H9 (cell line): ENCODE measurements around the gene KCNIP1. TPM values are rescaled to one million over a fixed set of nuclear protein-coding genes. Genes with fewer than 3 reads are reported as not detected.

Experiments used
- DNase-seq: peaks from one replicate; pipeline ENCODE4 v3.0.0-alpha.2; 2017
- H2AFZ ChIP-seq: one replicate; pipeline ENCODE4 v1.6.1; 2013; ENCODE audit warnings: mild to moderate bottlenecking, low read length, control low read depth, moderate library complexity
- H2AK5ac ChIP-seq: 2 replicates; pipeline ENCODE4 v1.6.1; 2013; ENCODE audit warnings: low read length, control low read depth, mixed read lengths; ENCODE audit not compliant: insufficient read length
- H2BK120ac ChIP-seq: one replicate; pipeline ENCODE4 v1.6.1; 2013; ENCODE audit warnings: low read depth, mild to moderate bottlenecking, low read length, control low read depth, inconsistent platforms; ENCODE audit not compliant: poor library complexity, severe bottlenecking
- H2BK12ac ChIP-seq: 2 replicates; pipeline ENCODE4 v1.6.1; 2013; ENCODE audit warnings: low read length, control low read depth, mixed read lengths, low read depth; ENCODE audit not compliant: insufficient read length
- H2BK15ac ChIP-seq: 2 replicates; pipeline ENCODE4 v1.6.1; 2013; ENCODE audit warnings: low read depth, low read length, control low read depth
- H2BK20ac ChIP-seq: one replicate; pipeline ENCODE4 v1.6.1; 2013; ENCODE audit warnings: low read depth, mild to moderate bottlenecking, low read length, control low read depth, inconsistent platforms; ENCODE audit not compliant: poor library complexity, severe bottlenecking
- H2BK5ac ChIP-seq: 2 replicates; pipeline ENCODE4 v1.6.1; 2013; ENCODE audit warnings: low read length, control low read depth, mixed read lengths; ENCODE audit not compliant: insufficient read length
- H3K14ac ChIP-seq: 2 replicates; pipeline ENCODE4 v1.6.1; 2013; ENCODE audit warnings: low read length, control low read depth; ENCODE audit not compliant: insufficient read depth
- H3K18ac ChIP-seq: 2 replicates; pipeline ENCODE4 v1.6.1; 2013; ENCODE audit warnings: low read depth, mild to moderate bottlenecking, mixed read lengths, low read length, control low read depth; ENCODE audit not compliant: insufficient read length
- H3K23ac ChIP-seq: 2 replicates; pipeline ENCODE4 v1.6.1; 2013; ENCODE audit warnings: low read length, control low read depth, mixed read lengths, low read depth; ENCODE audit not compliant: insufficient read length
- H3K23me2 ChIP-seq: 2 replicates; pipeline ENCODE4 v1.6.1; 2013; ENCODE audit warnings: low read depth, mild to moderate bottlenecking, mixed read lengths, low read length, control low read depth; ENCODE audit not compliant: insufficient read length, poor library complexity, severe bottlenecking
- H3K27ac ChIP-seq: 2 replicates; pipeline ENCODE4 v1.5.1; 2013; ENCODE audit warnings: low read length, control low read depth, mixed read lengths, low read depth; ENCODE audit not compliant: insufficient read length
- H3K27me3 ChIP-seq: 2 replicates; pipeline ENCODE4 v1.6.1; 2013; ENCODE audit warnings: low read length, control low read depth, inconsistent platforms; ENCODE audit not compliant: insufficient read depth
- H3K4ac ChIP-seq: 2 replicates; pipeline ENCODE4 v1.6.1; 2013; ENCODE audit warnings: low read depth, mild to moderate bottlenecking, control low read depth, inconsistent platforms, low read length, moderate library complexity
- H3K4me1 ChIP-seq: 2 replicates; pipeline ENCODE4 v1.6.1; 2013; ENCODE audit warnings: low read length, control low read depth, inconsistent platforms; ENCODE audit not compliant: insufficient read depth
- H3K4me2 ChIP-seq: 2 replicates; pipeline ENCODE4 v1.6.1; 2013; ENCODE audit warnings: low read length, control low read depth, mixed read lengths; ENCODE audit not compliant: insufficient read length, insufficient read depth
- H3K56ac ChIP-seq: 2 replicates; pipeline ENCODE4 v1.6.1; 2013; ENCODE audit warnings: low read depth, mild to moderate bottlenecking, mixed read lengths, low read length, control low read depth; ENCODE audit not compliant: insufficient read length
- H3K79me1 ChIP-seq: 2 replicates; pipeline ENCODE4 v1.6.1; 2013; ENCODE audit warnings: low read depth, mild to moderate bottlenecking, moderate library complexity, low read length, control low read depth, inconsistent platforms; ENCODE audit not compliant: insufficient read depth, poor library complexity, severe bottlenecking
- H3K79me2 ChIP-seq: 2 replicates; pipeline ENCODE4 v1.6.1; 2013; ENCODE audit warnings: low read length, control low read depth, inconsistent platforms; ENCODE audit not compliant: insufficient read depth
- H3K9ac ChIP-seq: 2 replicates; pipeline ENCODE4 v1.6.1; 2013; ENCODE audit warnings: low read length, control low read depth, mixed read lengths; ENCODE audit not compliant: insufficient read length; ENCODE audit errors: extremely low read depth
- H3K9me3 ChIP-seq: one replicate; pipeline ENCODE4 v1.6.1; 2013; ENCODE audit warnings: low read depth, low read length, inconsistent platforms; ENCODE audit not compliant: control insufficient read depth
- H3T11ph ChIP-seq: one replicate; pipeline ENCODE4 v1.6.1; 2013; ENCODE audit warnings: mild to moderate bottlenecking, low read length, control low read depth, inconsistent platforms
- H4K20me1 ChIP-seq: one replicate; pipeline ENCODE4 v1.6.1; 2013; ENCODE audit not compliant: control insufficient read depth, insufficient read length, insufficient read depth
- H4K5ac ChIP-seq: 2 replicates; pipeline ENCODE4 v1.6.1; 2013; ENCODE audit warnings: low read depth, mild to moderate bottlenecking, mixed read lengths, low read length, control low read depth; ENCODE audit not compliant: insufficient read length
- H4K8ac ChIP-seq: replicated peaks from 2 replicates; pipeline ENCODE4 v1.6.1; 2013; ENCODE audit warnings: low read length, control low read depth, mixed read lengths, low read depth; ENCODE audit not compliant: insufficient read length
- H4K91ac ChIP-seq: 2 replicates; pipeline ENCODE4 v1.6.1; 2013; ENCODE audit warnings: low read depth, mild to moderate bottlenecking, moderate library complexity, mixed read lengths, low read length, control low read depth; ENCODE audit not compliant: insufficient read length
- H3K27ac Mint-ChIP-seq, 3 experiments: 2 replicates in 2 of 3; 3 replicates in 1 of 3; pipeline ENCODE4 v1.8.0; 2020 to 2021; ENCODE audit warnings: mixed read lengths in 3 of 3, mild to moderate bottlenecking in 1 of 3, moderate library complexity in 1 of 3
- H3K27me3 Mint-ChIP-seq: 2 replicates; pipeline ENCODE4 v1.8.0; 2021; ENCODE audit warnings: low read depth, mild to moderate bottlenecking, moderate library complexity, mixed read lengths
- H3K36me3 Mint-ChIP-seq, 3 experiments: 2 replicates in 2 of 3; 3 replicates in 1 of 3; pipeline ENCODE4 v1.8.0; 2020 to 2021; ENCODE audit warnings: low read depth in 3 of 3, mixed read lengths in 3 of 3; ENCODE audit not compliant: insufficient read depth in 1 of 3
- H3K4me1 Mint-ChIP-seq, 2 experiments: 2 replicates each; pipeline ENCODE4 v1.8.0; 2020; ENCODE audit warnings: mixed read lengths in 2 of 2
- H3K4me3 Mint-ChIP-seq, 2 experiments: 2 replicates in 1 of 2; 3 replicates in 1 of 2; pipeline ENCODE4 v1.8.0; 2020 to 2021; ENCODE audit warnings: mild to moderate bottlenecking in 2 of 2, mixed read lengths in 2 of 2, moderate library complexity in 1 of 2
- H3K9me3 Mint-ChIP-seq, 2 experiments: 2 replicates in 1 of 2; 3 replicates in 1 of 2; pipeline ENCODE4 v1.8.0; 2020; ENCODE audit warnings: mild to moderate bottlenecking in 2 of 2, mixed read lengths in 2 of 2, moderate library complexity in 1 of 2
- CTCF ChIP-seq: fragments of 200-600 bp; sonication (generic); conservative IDR thresholded peaks from 3 replicates; pipeline ENCODE4 v1.8.0; 2021; ENCODE audit warnings: antibody characterized with exemption, mild to moderate bottlenecking
- WGBS: extraction: QIAGEN DNeasy Blood & Tissue Kit; methylation state at CpG from one replicate; pipeline ENCODE4 v1.1.7; 2013; ENCODE audit warnings: missing lambda C conversion rate, low lambda C conversion rate, mixed read lengths; ENCODE audit not compliant: insufficient read length; ENCODE audit errors: extremely low coverage; 5-methylcytosine and 5-hydroxymethylcytosine counted together
- total RNA-seq: library from RNA; stranded (reverse); gene quantifications from 2 replicates; pipeline ENCODE4 v1.2.1, GENCODE V29; 2021

KCNIP1 gene
- total RNA-seq, 1 experiment from 2014 or later = 0.63 TPM

GRCh38 chr5:170537451-170538095 lies 33.8 kb downstream of the KCNIP1 start:
- no CpG with 5 or more reads among the region's 8 CpGs for WGBS
- Histone ChIP-seq H4K5ac (no peak overlapping the region), H3K4ac (no peak overlapping the region), H2BK20ac (no peak overlapping the region), H4K20me1 (no peaks in the 10 kb centered on the region), H4K8ac (no peak overlapping the region), H3K23ac (no peak overlapping the region), H4K91ac (no peak overlapping the region), H3K79me1 (no peaks in the 10 kb centered on the region), H3K9me3 (no peaks in the 10 kb centered on the region), H2BK5ac (no peak overlapping the region), H2BK12ac (no peak overlapping the region), H3K9ac (no peak overlapping the region), H3K27me3 (no peaks in the 10 kb centered on the region), H3T11ph (no peak overlapping the region), H2BK15ac (no peak overlapping the region), H3K18ac (no peak overlapping the region), H3K14ac (no peak overlapping the region), H2BK120ac (no peak overlapping the region), H3K4me2 (no peak overlapping the region), H3K79me2 (no peaks in the 10 kb centered on the region), H3K56ac (no peak overlapping the region), H3K4me1 (no peaks in the 10 kb centered on the region), H3K23me2 (no peaks in the 10 kb centered on the region), H3K27ac (no peak overlapping the region), H2AFZ (no peak overlapping the region), H2AK5ac (no peak overlapping the region)
- H3K36me3 Mint-ChIP-seq = no peaks in the 10 kb centered on the region
- TF ChIP-seq CTCF = no peak
- peaks cover 17 to 36% of the 10 kb centered on the region in 2 experiments for H3K4me1 Mint-ChIP-seq
- H3K27me3 Mint-ChIP-seq = peaks cover 2% of the 10 kb centered on the region; the same call in 1 of the 2 replicates
- H3K4me3 Mint-ChIP-seq = no peak overlapping the region
- no peak overlapping the region; a peak in 1 of 7 replicates for H3K27ac Mint-ChIP-seq
- no peaks in the 10 kb centered on the region for H3K9me3 Mint-ChIP-seq
- no peak for DNase-seq
